GM12878 (cell line): ENCODE measurements around the gene KLF7. TPM values are rescaled to one million over a fixed set of nuclear protein-coding genes. Genes with fewer than 3 reads are reported as not detected.

Source experiments
- BACH1 ChIP-seq: fragments of 450-650 bp; IDR thresholded peaks from 2 replicates; pipeline ENCODE4 v1.6.1; 2017; ENCODE audit warnings: mild to moderate bottlenecking, borderline replicate concordance
- BCLAF1 ChIP-seq: fragments of 450-650 bp; IDR thresholded peaks from 2 replicates; pipeline ENCODE4 v1.6.1; 2017; ENCODE audit warnings: antibody characterized with exemption, mild to moderate bottlenecking, moderate library complexity
- BRCA1 ChIP-seq: IDR thresholded peaks from 2 replicates; pipeline ENCODE4 v1.6.1; 2011; ENCODE audit warnings: low read depth, low read length, improper control_type of control experiment
- CBFB ChIP-seq: IDR thresholded peaks from 2 replicates; pipeline ENCODE4 v1.6.1; 2016; ENCODE audit warnings: antibody characterized with exemption, low read depth
- CEBPB ChIP-seq, 2 experiments: fragments of 150-350 bp in 1 of 2; IDR thresholded peaks; 2 replicates each; pipeline ENCODE4 v1.6.1; 2012 to 2014; ENCODE audit warnings: low read depth in 2 of 2, low read length in 2 of 2, borderline replicate concordance in 1 of 2, inconsistent platforms in 1 of 2
- CUX1 ChIP-seq: IDR thresholded peaks from 2 replicates; pipeline ENCODE4 v1.6.1; 2012; ENCODE audit warnings: improper control_type of control experiment, low read depth, low read length; ENCODE audit not compliant: insufficient replicate concordance
- E2F8 ChIP-seq: fragments of 450-650 bp; IDR thresholded peaks from 2 replicates; pipeline ENCODE4 v1.6.1; 2018; ENCODE audit warnings: mild to moderate bottlenecking, low read depth, moderate library complexity; ENCODE audit not compliant: partially characterized antibody
- TCF7 ChIP-seq: IDR thresholded peaks from 2 replicates; pipeline ENCODE4 v1.6.1; 2014; ENCODE audit warnings: antibody characterized with exemption, borderline replicate concordance
- ZBTB40 ChIP-seq: fragments of 450-650 bp; IDR thresholded peaks from 2 replicates; pipeline ENCODE4 v1.6.1; 2016; ENCODE audit warnings: mild to moderate bottlenecking, moderate library complexity, borderline replicate concordance
- polyA plus RNA-seq, 11 experiments: library from polyadenylated mRNA; depleted of rRNA in 4 of 11; unstranded in 6 of 11; stranded (reverse) in 5 of 11; fragments of >200 nt; fragmentation: Nextera tagmentation in 4 of 11; fragmentation: Illumina TruSeq in 1 of 11; extraction: Ambion mirVana in 4 of 11; extraction: Trizol in 1 of 11; gene quantifications; 1 replicate in 1 of 11; 2 replicates in 10 of 11; pipeline versions ENCODE4 v1.2.1 to v1.2.3, GENCODE V29; 2011 to 2016; ENCODE audit warnings: inconsistent platforms in 2 of 11, missing spikeins in 2 of 11, low read depth in 1 of 11
- total RNA-seq, 4 experiments: library from RNA; depleted of rRNA in 3 of 4; stranded (reverse); fragments of >200 nt in 3 of 4; fragmentation: Illumina TruSeq in 1 of 4; extraction: Trizol in 1 of 4; gene quantifications; 2 replicates each; pipeline versions ENCODE4 v1.2.1 to v1.2.3, GENCODE V29; 2013 to 2021

The KLF7 gene
- total and polyA plus RNA-seq, 10 of the 15 experiments (the other 5 are each of a cell fraction or from before 2014, with no cell fraction given): 2.4 to 24.8 (median 8.5) TPM

GRCh38 chr2:207156451-207157161 lies 9.1 kb downstream of the KLF7 start (continued):
- TF ChIP-seq CEBPB (IDR thresholded peaks at IDR 0.05; ENCODE audit: borderline replicate concordance in 1 of 2, low read depth in 2 of 2, low read length in 2 of 2) (peak in 1 of 2 experiments; percentile 77; a peak in 1 of 4 replicates), TCF7 (peak; percentile 41), BRCA1 (no peak), CUX1 (no peak), BACH1 (no peak), E2F8 (no peak), BCLAF1 (no peak), CBFB (no peak), ZBTB40 (no peak)
